ENCODE measurements around the gene CORO7. TPM values are rescaled to one million over a fixed set of nuclear protein-coding genes. Genes with fewer than 3 reads are reported as not detected.

Gene CORO7
- total and polyA plus RNA-seq, 9 of the 15 experiments (the other 6 are each of a cell fraction or from before 2014, with no cell fraction given), result 0.45 to 77.2 (median 18.7) TPM

GRCh38 chr16:4347765-4348509 is 68.5 kb downstream of the CORO7 start (continued):
- TF ChIP-seq MBD1 (CRISPR knock-in tag; IDR thresholded peaks at IDR 0.05) (no peak), ID3 (CRISPR knock-in tag; IDR thresholded peaks at IDR 0.05) (no peak), ID3 (tag; IDR thresholded peaks at IDR 0.05) (peak; percentile 79; the same call in 1 of the 2 replicates), MNT (conservative IDR thresholded peaks at IDR 0.05) (peak in 1 of 2 experiments; percentile 72; a peak in 3 of 4 replicates), CTCFL (IDR thresholded peaks at IDR 0.05; ENCODE audit: borderline replicate concordance, insufficient read depth, low read depth, low read length, poor library complexity, severe bottlenecking) (no peak), LEF1 (IDR thresholded peaks at IDR 0.05) (no peak), ZNF121 (CRISPR knock-in tag; conservative IDR thresholded peaks at IDR 0.05) (peak; percentile 11; the same call in 1 of the 2 replicates), UBTF (IDR thresholded peaks at IDR 0.05; ENCODE audit: borderline replicate concordance in 1 of 2, low read depth in 2 of 2, low read length in 2 of 2) (0 out of 4 replicates have a peak, but pooled peaks of 1 of the 2 experiments have one; percentile 49), ZFX (CRISPR knock-in tag; IDR thresholded peaks at IDR 0.05) (no peak), ZBTB1 (CRISPR knock-in tag; IDR thresholded peaks at IDR 0.05; ENCODE audit: borderline replicate concordance, low read depth) (no peak), CBFA2T2 (conservative IDR thresholded peaks at IDR 0.05) (peak; percentile 52), TSC22D4 (tag; IDR thresholded peaks at IDR 0.05) (no peak), CBX3 (IDR thresholded peaks at IDR 0.05; ENCODE audit: borderline replicate concordance in 1 of 2, low read length in 2 of 2) (no peak), NR2C1 (IDR thresholded peaks at IDR 0.05) (no peak), NR2C1 (tag; IDR thresholded peaks at IDR 0.05) (peak; percentile 60; the same call in 1 of the 2 replicates), ESRRA (IDR thresholded peaks at IDR 0.05; ENCODE audit: borderline replicate concordance, low read depth) (peak; percentile 86)

Measured in K562 (cell line).